GM18870 (cell line): Measurements from ENCODE around the gene POU3F4.

ENCODE experiments used
- ATAC-seq: cut with Tn5 transposase; IDR thresholded peaks from one replicate; pipeline ENCODE4 v1.9.1; 2021; ENCODE audit warnings: moderate library complexity; ENCODE audit not compliant: unreplicated experiment

POU3F4 gene

GRCh38 chrX:83508006-83508405, at the start of gene POU3F4:
TSS of gene POU3F4 (plus strand) at chrX:83508290. CDS start at chrX:83508325, 35 bp downstream.
- ATAC-seq = no peak

GRCh38 chrX:83469551-83469950, 38.5 kb upstream of the POU3F4 start:
- peak; percentile 93 for ATAC-seq

- ATAC-seq = no peak
Observed at GRCh38 chrX:83495898-83496297, 12.2 kb upstream of the POU3F4 start.

- no peak for ATAC-seq
Observed at GRCh38 chrX:83501003-83501402, 7.1 kb upstream of the POU3F4 start.

- ATAC-seq = no peak
Observed at GRCh38 chrX:83501530-83501929, 6.6 kb upstream of the POU3F4 start.

GRCh38 chrX:83504721-83505479, 3.2 kb upstream of the POU3F4 start:
- ATAC-seq = no peak

GRCh38 chrX:83508526-83509253, 600 bp downstream of the POU3F4 start:
- ATAC-seq = no peak

- ATAC-seq = no peak
Observed at GRCh38 chrX:83509254-83509801, 1.2 kb downstream of the POU3F4 start.

- no peak for ATAC-seq
Observed at GRCh38 chrX:83510510-83511062, 2.5 kb downstream of the POU3F4 start.

- ATAC-seq = no peak
Observed at GRCh38 chrX:83511208-83511607, 3.1 kb downstream of the POU3F4 start.

- no peak for ATAC-seq
Observed at GRCh38 chrX:83512111-83512510, 4.0 kb downstream of the POU3F4 start.

- ATAC-seq = no peak
Observed at GRCh38 chrX:83516597-83516996, 8.5 kb downstream of the POU3F4 start.

GRCh38 chrX:83521905-83522304, 13.8 kb downstream of the POU3F4 start:
- ATAC-seq = no peak

- no peak for ATAC-seq
Observed at GRCh38 chrX:83529950-83530349, 21.9 kb downstream of the POU3F4 start.

GRCh38 chrX:83535417-83536196, 27.5 kb downstream of the POU3F4 start:
- ATAC-seq = peak; percentile 80
